Measurements from ENCODE around the gene ZHX3. TPM values are rescaled to one million over a fixed set of nuclear protein-coding genes. Genes with fewer than 3 reads are reported as not detected.
A peak's percentile ranks its signal among the peaks of the same experiment; 100 is the strongest.

Gene ZHX3
- total RNA-seq, 1 experiment from 2014 or later, result 9.6 TPM

GRCh38 chr20:41163821-41164220 is 153.7 kb downstream of the ZHX3 start:
- Mint-ChIP-seq H3K9me3 (no peaks in the 10 kb centered on the region), H3K27ac (no peak overlapping the region), H3K27me3 (ENCODE audit: low read depth) (no peaks in the 10 kb centered on the region), H3K4me3 (no peak overlapping the region), H3K4me1 (peaks cover 2% of the 10 kb centered on the region; the same call in 1 of the 2 replicates), H3K36me3 (peaks cover 75% of the 10 kb centered on the region)
- ChIA-PET CTCF (interaction anchor here (1.2 kb wide), 1 partner anchor 28 kb away, joined by 3 read pairs; no protein-coding TSS in a partner anchor), POLR2A (no interaction called here)
- ATAC-seq (no peak), DNase-seq (ENCODE audit: low spot score) (no peak)
- no peak for TF ChIP-seq SP1 (CRISPR knock-in tag; conservative IDR thresholded peaks at IDR 0.05)

GRCh38 chr20:41162396-41162795 is 155.1 kb downstream of the ZHX3 start:
- H3K36me3 Mint-ChIP-seq, result peaks cover 70% of the 10 kb centered on the region
- peaks cover 12% of the 10 kb centered on the region for H3K4me1 Mint-ChIP-seq
- DNase-seq (ENCODE audit: low spot score) (no peak), ATAC-seq (no peak)
- POLR2A ChIA-PET, result no interaction called here
- TF ChIP-seq ZNF219 (CRISPR knock-in tag; IDR thresholded peaks at IDR 0.05; ENCODE audit: borderline replicate concordance) (no peak), MXD4 (CRISPR knock-in tag; IDR thresholded peaks at IDR 0.05; ENCODE audit: borderline replicate concordance) (no peak), CTCF (IDR thresholded peaks at IDR 0.05) (no peak), ERG (CRISPR knock-in tag; IDR thresholded peaks at IDR 0.05) (no peak), FOXP4 (CRISPR knock-in tag; IDR thresholded peaks at IDR 0.05) (no peak), ZNF423 (CRISPR knock-in tag; IDR thresholded peaks at IDR 0.05) (no peak), TP53 (CRISPR knock-in tag; IDR thresholded peaks at IDR 0.05) (no peak), ZBTB43 (CRISPR knock-in tag; IDR thresholded peaks at IDR 0.05) (no peak), SOX15 (CRISPR knock-in tag; IDR thresholded peaks at IDR 0.05) (no peak), CREB1 (CRISPR knock-in tag; IDR thresholded peaks at IDR 0.05) (no peak), NFYB (CRISPR knock-in tag; conservative IDR thresholded peaks at IDR 0.05; ENCODE audit: low read depth) (no peak), E2F4 (CRISPR knock-in tag; IDR thresholded peaks at IDR 0.05; ENCODE audit: borderline replicate concordance, low read depth) (no peak), NR1H2 (CRISPR knock-in tag; IDR thresholded peaks at IDR 0.05) (no peak), NR2C2 (CRISPR knock-in tag; IDR thresholded peaks at IDR 0.05) (no peak)
- CTCF ChIA-PET, result interaction anchor here (1.2 to 1.5 kb wide), 2 partner anchors 11 to 27 kb away, joined by 3 to 4 read pairs; no protein-coding TSS in a partner anchor
- no peaks in the 10 kb centered on the region for H3K9me3 Mint-ChIP-seq
- no peaks in the 10 kb centered on the region for H3K27me3 Mint-ChIP-seq (ENCODE audit: low read depth)
- no peak overlapping the region for H3K4me3 Mint-ChIP-seq
- no peak overlapping the region for H3K27ac Mint-ChIP-seq

- H3K27ac Mint-ChIP-seq, result no peak overlapping the region
- no peak for DNase-seq (ENCODE audit: low spot score)
- TF ChIP-seq CREM (CRISPR knock-in tag; IDR thresholded peaks at IDR 0.05), result no peak
- no peak for TF ChIP-seq ZNF281 (CRISPR knock-in tag; IDR thresholded peaks at IDR 0.05)
- no peak for TF ChIP-seq TCF7 (CRISPR knock-in tag; IDR thresholded peaks at IDR 0.05; ENCODE audit: low read depth)
- no peak for TF ChIP-seq GABPB1 (CRISPR knock-in tag; IDR thresholded peaks at IDR 0.05)
- TF ChIP-seq ERG (CRISPR knock-in tag; IDR thresholded peaks at IDR 0.05), result no peak
- no peak for TF ChIP-seq ZNF396 (CRISPR knock-in tag; IDR thresholded peaks at IDR 0.05; ENCODE audit: borderline replicate concordance)
Measured at GRCh38 chr20:41161886-41162285, 155.6 kb downstream of the ZHX3 start.

More at GRCh38 chr20:41161886-41162285, 155.6 kb downstream of the ZHX3 start:
- H3K9me3 Mint-ChIP-seq, result no peaks in the 10 kb centered on the region
- H3K36me3 Mint-ChIP-seq, result peaks cover 65% of the 10 kb centered on the region
- H3K4me3 Mint-ChIP-seq, result no peak overlapping the region
- peaks cover 17% of the 10 kb centered on the region for H3K4me1 Mint-ChIP-seq
- H3K27me3 Mint-ChIP-seq (ENCODE audit: low read depth), result no peaks in the 10 kb centered on the region
- ChIA-PET POLR2A (no interaction called here), CTCF (interaction anchor here (1.5 to 2.1 kb wide), 2 partner anchors 11 to 27 kb away, joined by 4 to 8 read pairs; no protein-coding TSS in a partner anchor)
- 0 out of 2 replicates have a peak, but pooled peaks have one; percentile 35 for ATAC-seq

Measured in WTC11 (cell line).